Purkinje cell (primary cell): ENCODE results near the gene TMEM45A. TPM values are rescaled to one million over a fixed set of nuclear protein-coding genes. Genes with fewer than 3 reads are reported as not detected.

Experiments used
- polyA plus RNA-seq: library from polyadenylated mRNA; unstranded; fragments of >200 nt; fragmentation: Nextera tagmentation; gene quantifications from 2 replicates; pipeline ENCODE4 v1.2.1, GENCODE V29; 2014

Gene TMEM45A, protein sequence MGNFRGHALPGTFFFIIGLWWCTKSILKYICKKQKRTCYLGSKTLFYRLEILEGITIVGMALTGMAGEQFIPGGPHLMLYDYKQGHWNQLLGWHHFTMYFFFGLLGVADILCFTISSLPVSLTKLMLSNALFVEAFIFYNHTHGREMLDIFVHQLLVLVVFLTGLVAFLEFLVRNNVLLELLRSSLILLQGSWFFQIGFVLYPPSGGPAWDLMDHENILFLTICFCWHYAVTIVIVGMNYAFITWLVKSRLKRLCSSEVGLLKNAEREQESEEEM
- 0.12 and 0.13 TPM in 2 replicates for polyA plus RNA-seq

DNA sequence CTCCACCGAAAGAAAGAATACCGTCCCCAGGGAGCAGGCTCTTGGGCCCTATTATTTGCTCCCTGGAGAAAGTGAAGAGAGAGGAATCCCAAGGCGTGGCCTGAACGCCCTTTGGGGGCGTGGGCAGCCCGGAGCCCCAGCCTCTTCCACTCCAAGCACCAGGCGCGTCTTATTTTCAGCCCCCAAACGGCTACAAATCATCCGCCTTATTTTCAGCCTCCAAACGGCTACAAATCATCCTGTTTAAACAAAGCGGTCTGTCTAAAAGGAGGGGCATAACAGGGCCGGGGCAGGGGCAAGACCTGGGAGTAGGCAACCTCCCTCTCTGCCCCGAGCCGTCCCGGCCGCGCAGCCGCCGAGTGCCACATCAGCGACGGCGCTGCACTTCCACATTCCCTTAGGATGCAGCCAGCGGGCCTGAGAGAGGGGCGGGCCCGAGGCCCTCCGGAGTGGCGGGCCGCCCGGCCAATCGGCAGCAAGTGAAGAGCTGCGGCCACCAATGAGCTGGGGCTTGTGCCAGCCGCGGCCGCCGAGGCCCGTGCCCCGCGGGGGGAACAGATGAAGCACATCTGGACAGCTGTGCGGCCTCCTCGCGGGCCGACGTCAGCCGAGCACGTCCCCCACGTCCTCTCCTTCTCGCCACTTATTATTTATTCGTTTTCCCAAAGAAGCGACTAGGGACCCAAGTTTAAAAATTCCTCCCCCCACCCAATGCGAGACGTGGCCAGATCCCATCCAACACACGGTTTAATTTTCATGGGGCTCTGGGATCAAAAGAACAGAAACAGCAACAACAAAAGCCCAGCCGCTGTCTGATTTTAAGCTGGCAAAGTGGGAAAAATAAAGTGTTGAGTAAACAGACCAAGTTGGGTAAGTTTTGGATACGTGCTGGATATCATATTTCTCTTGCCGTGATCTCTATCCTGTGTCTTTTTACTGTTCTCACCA lies at the start of gene TMEM45A:
Gene TMEM45A, plus strand, starts transcription at position 561 of the 948 bp plus-strand sequence. CDS start 62,593 bp downstream, outside the sequence.

DNA sequence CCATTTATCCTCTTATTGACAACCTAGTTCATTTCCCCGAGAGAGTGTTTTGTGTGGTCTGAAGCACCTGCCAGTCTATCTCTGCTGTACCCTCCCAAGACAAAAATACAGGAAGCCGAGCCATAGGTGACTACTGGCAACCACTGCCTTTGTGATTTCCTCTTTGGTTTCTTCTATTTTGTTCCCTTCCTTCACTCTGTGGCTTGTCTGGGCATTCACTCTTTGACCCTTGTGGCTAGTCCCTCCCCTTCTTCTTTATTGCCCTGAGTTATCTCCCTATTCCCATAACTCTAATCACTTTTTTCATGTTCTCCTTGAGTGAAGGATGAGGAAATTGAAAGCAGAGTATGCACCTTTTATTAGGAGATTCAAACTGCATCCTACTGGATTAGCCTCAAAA lies 116.9 kb downstream of the TMEM45A start, which contains the start of gene ADGRG7:
Gene ADGRG7, plus strand, starts transcription at position 297 of the 400 bp plus-strand sequence. CDS start 256 bp downstream, outside the sequence.

Other genes with a start within 250 kb of the TMEM45A start
- gene TBC1D23, start 231.6 kb upstream of the TMEM45A start, polyA plus RNA-seq, result 34.0 and 42.0 TPM in 2 replicates
- gene NIT2, start 157.9 kb upstream of the TMEM45A start, polyA plus RNA-seq, result 47.2 and 73.1 TPM in 2 replicates
- gene TOMM70, start 91.5 kb upstream of the TMEM45A start, polyA plus RNA-seq, result 27.9 and 41.9 TPM in 2 replicates
- gene LNP1, start 91.1 kb upstream of the TMEM45A start, polyA plus RNA-seq, result 5.7 and 9.9 TPM in 2 replicates
- not detected in 2 replicates for gene ADGRG7, start 117.0 kb downstream of the TMEM45A start, polyA plus RNA-seq
- gene TFG, start 216.9 kb downstream of the TMEM45A start, polyA plus RNA-seq, result 133 and 149 TPM in 2 replicates